A673 (cell line): ENCODE measurements around the gene FOXF2. TPM values are rescaled to one million over a fixed set of nuclear protein-coding genes. Genes with fewer than 3 reads are reported as not detected.
A peak's percentile ranks its signal among the peaks of the same experiment; 100 is the strongest.

Experiments
- BruUV-seq: library from RNA; stranded (reverse); fragments of 400-500 nt; replicated peaks from 2 replicates; lab custom pipeline; 2021; lab: Mats Ljungman, UMichigan
- CTCF ChIA-PET: fragments of 300-600 bp; sonication (Branson Sonifier 250); formaldehyde crosslinking; loops from one replicate; lab custom pipeline; 2022; ENCODE audit warnings: antibody characterized with exemption; lab: Charles Lee
- POLR2A ChIA-PET: fragments of 300-600 bp; sonication (Branson Sonifier 250); formaldehyde crosslinking; loops from one replicate; lab custom pipeline; 2022; ENCODE audit warnings: antibody characterized with exemption; ENCODE audit not compliant: low non-redundant PET; lab: Charles Lee
- DNase-seq: peaks from one replicate; pipeline ENCODE4 v3.0.0-alpha.2; 2015; ENCODE audit warnings: low spot score
- H3K27ac ChIP-seq: fragments of 200-600 bp; sonication (generic); 2 replicates; pipeline ENCODE4 v1.5.1; 2016; ENCODE audit warnings: mixed run types, low read depth, mild to moderate bottlenecking, mixed read lengths, antibody characterized with exemption, low read length; ENCODE audit not compliant: poor library complexity, severe bottlenecking
- H3K27me3 ChIP-seq: fragments of 200-600 bp; sonication (generic); replicated peaks from 2 replicates; pipeline ENCODE4 v1.6.1; 2017; ENCODE audit warnings: mixed run types, low read depth, mild to moderate bottlenecking, mixed read lengths, antibody characterized with exemption, low read length; ENCODE audit not compliant: insufficient read depth, poor library complexity
- H3K36me3 ChIP-seq: fragments of 200-600 bp; sonication (generic); 2 replicates; pipeline ENCODE4 v1.6.1; 2016; ENCODE audit warnings: mixed run types, mild to moderate bottlenecking, mixed read lengths, antibody characterized with exemption, low read length; ENCODE audit not compliant: insufficient read depth, poor library complexity, severe bottlenecking
- H3K4me1 ChIP-seq: fragments of 200-600 bp; sonication (generic); 2 replicates; pipeline ENCODE4 v1.6.1; 2017; ENCODE audit warnings: mixed run types, mild to moderate bottlenecking, mixed read lengths, antibody characterized with exemption, low read length; ENCODE audit not compliant: insufficient read depth, poor library complexity, severe bottlenecking
- H3K4me3 ChIP-seq: fragments of 200-600 bp; sonication (generic); 2 replicates; pipeline ENCODE4 v1.5.1; 2016; ENCODE audit warnings: low read depth, mixed run types, mild to moderate bottlenecking, mixed read lengths, low read length; ENCODE audit not compliant: poor library complexity, severe bottlenecking
- H3K9me3 ChIP-seq: fragments of 200-600 bp; sonication (generic); 2 replicates; pipeline ENCODE4 v1.6.1; 2016; ENCODE audit warnings: mixed run types, low read depth, mild to moderate bottlenecking, mixed read lengths, antibody characterized with exemption, low read length; ENCODE audit not compliant: poor library complexity, severe bottlenecking
- EZH2 ChIP-seq: fragments of 200-600 bp; sonication (generic); IDR thresholded peaks from 2 replicates; pipeline ENCODE4 v1.6.1; 2017; ENCODE audit warnings: borderline replicate concordance, low read depth, mild to moderate bottlenecking, mixed read lengths, antibody characterized with exemption, low read length; ENCODE audit not compliant: poor library complexity, severe bottlenecking
- intact Hi-C: fragments of 100-400 bp; cut with micrococcal nuclease; formaldehyde crosslinking; loops from one replicate; pipeline ENCODE4 v1.10.0; 2022; ENCODE audit not compliant: unreplicated experiment
- microRNA-seq: library from miRNA; unstranded; fragments of <30 nt; microRNA quantifications from one replicate; pipeline ENCODE4 v1.2.0, GENCODE V29; 2021
- total RNA-seq: library from RNA; stranded (reverse); gene quantifications from 2 replicates; pipeline ENCODE4 v1.2.3, GENCODE V29; 2021
- TF ChIP-seq, protein P1 (sequence below): fragments of 300-800, 200-600 bp; sonication (generic); conservative IDR thresholded peaks from 2 replicates; pipeline ENCODE4 v1.5.1; 2017; ENCODE audit warnings: low read depth, mild to moderate bottlenecking, antibody characterized with exemption, low read length, moderate library complexity, mixed read lengths

Gene FOXF2
- total RNA-seq, 1 experiment from 2014 or later: 0.13 TPM

DNA sequence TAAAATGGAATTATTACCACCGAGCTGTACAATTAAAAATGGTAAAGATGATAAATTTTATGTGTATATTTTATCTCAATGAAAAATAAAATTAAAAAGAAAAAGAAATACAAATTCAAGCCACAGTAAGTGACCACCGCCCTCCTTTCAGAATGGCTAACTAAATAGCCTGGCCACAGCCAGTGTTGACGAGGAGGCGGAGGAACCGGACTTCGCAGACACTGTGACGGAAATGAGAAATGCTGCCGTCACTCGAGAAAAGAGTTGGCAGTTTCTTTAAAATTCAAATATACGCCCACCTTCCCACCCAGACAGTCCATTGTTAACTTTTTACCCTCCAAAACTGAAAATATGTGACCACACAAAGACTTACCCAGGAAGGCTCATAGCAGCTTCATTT lies 50.0 kb downstream of the FOXF2 start:
- H3K27me3 ChIP-seq: peaks cover 35% of the 10 kb centered on the region
- CTCF ChIA-PET: interaction anchor here (0.7 kb wide), 1 partner anchor 15 kb away, joined by 3 read pairs; no protein-coding TSS in a partner anchor
- H3K4me1 ChIP-seq: no peaks in the 10 kb centered on the region
- no peak overlapping the region for H3K27ac ChIP-seq
- no peak for DNase-seq
- BruUV-seq: no TSS peak
- intact Hi-C loops: loop anchor here (5.0 kb wide), 3 partner anchors 642 to 847 kb away; no protein-coding TSS in a partner anchor
- POLR2A ChIA-PET: no interaction called here
- H3K4me3 ChIP-seq: no peak overlapping the region
- TF ChIP-seq EZH2: no peak
- TF ChIP-seq, protein P1, sequence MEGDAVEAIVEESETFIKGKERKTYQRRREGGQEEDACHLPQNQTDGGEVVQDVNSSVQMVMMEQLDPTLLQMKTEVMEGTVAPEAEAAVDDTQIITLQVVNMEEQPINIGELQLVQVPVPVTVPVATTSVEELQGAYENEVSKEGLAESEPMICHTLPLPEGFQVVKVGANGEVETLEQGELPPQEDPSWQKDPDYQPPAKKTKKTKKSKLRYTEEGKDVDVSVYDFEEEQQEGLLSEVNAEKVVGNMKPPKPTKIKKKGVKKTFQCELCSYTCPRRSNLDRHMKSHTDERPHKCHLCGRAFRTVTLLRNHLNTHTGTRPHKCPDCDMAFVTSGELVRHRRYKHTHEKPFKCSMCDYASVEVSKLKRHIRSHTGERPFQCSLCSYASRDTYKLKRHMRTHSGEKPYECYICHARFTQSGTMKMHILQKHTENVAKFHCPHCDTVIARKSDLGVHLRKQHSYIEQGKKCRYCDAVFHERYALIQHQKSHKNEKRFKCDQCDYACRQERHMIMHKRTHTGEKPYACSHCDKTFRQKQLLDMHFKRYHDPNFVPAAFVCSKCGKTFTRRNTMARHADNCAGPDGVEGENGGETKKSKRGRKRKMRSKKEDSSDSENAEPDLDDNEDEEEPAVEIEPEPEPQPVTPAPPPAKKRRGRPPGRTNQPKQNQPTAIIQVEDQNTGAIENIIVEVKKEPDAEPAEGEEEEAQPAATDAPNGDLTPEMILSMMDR: no peak
- no peaks in the 10 kb centered on the region for H3K36me3 ChIP-seq
- no peaks in the 10 kb centered on the region for H3K9me3 ChIP-seq

DNA sequence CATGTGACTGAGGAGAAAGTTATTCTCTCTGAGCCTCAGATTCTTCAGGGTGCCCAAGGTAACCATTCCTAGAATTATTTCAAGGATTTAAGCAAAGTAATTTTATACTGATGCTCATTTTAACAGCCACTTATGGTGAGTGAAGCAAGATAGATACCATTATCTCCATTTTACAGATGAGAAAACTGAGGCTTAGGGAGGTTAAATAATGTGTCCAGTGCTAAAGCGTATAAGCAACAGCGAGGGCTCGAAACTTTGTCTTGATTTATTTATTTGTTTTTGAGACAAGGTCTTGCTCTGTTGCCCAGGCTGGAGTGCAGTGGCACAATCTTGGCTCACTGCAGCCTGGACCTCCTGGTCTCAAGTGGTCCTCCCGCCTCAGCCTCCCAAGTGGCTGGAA lies 53.6 kb downstream of the FOXF2 start:
- no TSS peak for BruUV-seq
- ChIA-PET POLR2A (no interaction called here), CTCF (no interaction called here)
- TF ChIP-seq EZH2: no peak
- TF ChIP-seq, protein P1: no peak
- DNase-seq: no peak
- H3K9me3 ChIP-seq: no peaks in the 10 kb centered on the region
- intact Hi-C loops: no loop called here
- no peaks in the 10 kb centered on the region for H3K36me3 ChIP-seq
- H3K4me3 ChIP-seq: no peak overlapping the region
- H3K27ac ChIP-seq: no peak overlapping the region
- H3K4me1 ChIP-seq: no peaks in the 10 kb centered on the region
- H3K27me3 ChIP-seq: peaks cover 39% of the 10 kb centered on the region

Small RNAs within 50 kb of the gene (microRNA-seq; reads per million reads assigned to microRNA genes)
- gene MIR6720: 8.4 reads per million, percentile 25 among the genes with 10 or more reads in this experiment

Other genes starting within 250 kb of the FOXF2 start
- not detected in 2 replicates for gene FOXQ1, start 77.5 kb upstream of the FOXF2 start, total RNA-seq
- 0.49 and 0.50 TPM in 2 replicates for gene FOXC1, start 220.3 kb downstream of the FOXF2 start, total RNA-seq